PC-3 (cell line): Measurements from ENCODE around the gene DCDC1. TPM values are rescaled to one million over a fixed set of nuclear protein-coding genes. Genes with fewer than 3 reads are reported as not detected.

Experiments
- ATAC-seq: fragments of 200-7000 bp; cut with Tn5 transposase; 2 replicates; pipeline ENCODE4 v1.9.1; 2020; ENCODE audit warnings: mild to moderate bottlenecking, moderate library complexity
- BruUV-seq: library from RNA; stranded (reverse); fragments of 400-500 nt; replicated peaks from 2 replicates; lab custom pipeline; 2021; lab: Mats Ljungman, UMichigan
- CTCF ChIA-PET: fragments of 300-600 bp; sonication (Branson Sonifier 250); formaldehyde crosslinking; loops from one replicate; lab custom pipeline; 2022; ENCODE audit warnings: antibody characterized with exemption; lab: Charles Lee
- POLR2A ChIA-PET: fragments of 300-600 bp; sonication (Branson Sonifier 250); formaldehyde crosslinking; loops from one replicate; lab custom pipeline; 2022; ENCODE audit warnings: antibody characterized with exemption; ENCODE audit not compliant: unreplicated experiment; lab: Charles Lee
- DNase-seq: peaks from one replicate; pipeline ENCODE4 v3.0.0-alpha.2; 2015
- H2AFZ ChIP-seq: fragments of 300-600 bp; sonication (generic); 2 replicates; pipeline ENCODE4 v1.6.0; 2016; ENCODE audit warnings: antibody characterized with exemption, low read length
- H3F3A ChIP-seq: fragments of 300-600 bp; sonication (generic); one replicate; pipeline ENCODE4 v1.6.0; 2017; ENCODE audit warnings: antibody characterized with exemption, low read length, control low read depth, mild to moderate bottlenecking; ENCODE audit not compliant: unreplicated experiment
- H3K27ac ChIP-seq: fragments of 300-600 bp; sonication (generic); 2 replicates; pipeline ENCODE4 v1.5.1; 2016; ENCODE audit warnings: mild to moderate bottlenecking, low read length
- H3K27me3 ChIP-seq: fragments of 300-600 bp; sonication (generic); 2 replicates; pipeline ENCODE4 v1.6.1; 2016; ENCODE audit warnings: low read length, mixed read lengths
- H3K36me3 ChIP-seq: fragments of 300-600 bp; sonication (generic); 2 replicates; pipeline ENCODE4 v1.6.1; 2016; ENCODE audit warnings: low read depth, mixed run types, low read length, mixed read lengths
- H3K4me1 ChIP-seq: fragments of 300-600 bp; sonication (generic); 2 replicates; pipeline ENCODE4 v1.5.1; 2016; ENCODE audit warnings: low read length; ENCODE audit not compliant: insufficient read depth
- H3K4me2 ChIP-seq: fragments of 300-600 bp; sonication (generic); 2 replicates; pipeline ENCODE4 v1.6.0; 2016; ENCODE audit warnings: low read length
- H3K4me3 ChIP-seq: fragments of 300-600 bp; sonication (generic); 2 replicates; pipeline ENCODE4 v1.5.1; 2016; ENCODE audit warnings: mild to moderate bottlenecking, low read length, mixed read lengths
- H3K79me2 ChIP-seq: fragments of 300-600 bp; sonication (generic); 2 replicates; pipeline ENCODE4 v1.6.1; 2017; ENCODE audit warnings: low read length, mixed read lengths
- H3K9ac ChIP-seq: fragments of 300-600 bp; sonication (generic); 2 replicates; pipeline ENCODE4 v1.6.0; 2016; ENCODE audit warnings: mild to moderate bottlenecking, low read length
- H3K9me2 ChIP-seq: fragments of 300-600 bp; sonication (generic); replicated peaks from 2 replicates; pipeline ENCODE4 v1.6.1; 2016; ENCODE audit warnings: mixed run types, low read length, mixed read lengths
- H3K9me3 ChIP-seq: fragments of 300-600 bp; sonication (generic); 2 replicates; pipeline ENCODE4 v1.6.1; 2016; ENCODE audit warnings: low read length, mixed read lengths
- H4K20me1 ChIP-seq: fragments of 300-600 bp; sonication (generic); 2 replicates; pipeline ENCODE4 v1.6.1; 2016; ENCODE audit warnings: low read length, mixed read lengths
- EZH2 ChIP-seq: fragments of 300-600 bp; sonication (generic); IDR thresholded peaks from one replicate; pipeline ENCODE4 v1.6.1; 2017; ENCODE audit warnings: antibody characterized with exemption, mild to moderate bottlenecking, low read length; ENCODE audit not compliant: unreplicated experiment
- EZH2phosphoT487 ChIP-seq: fragments of 300-600 bp; sonication (generic); IDR thresholded peaks from 2 replicates; pipeline ENCODE4 v1.6.1; 2018; ENCODE audit warnings: mild to moderate bottlenecking, antibody characterized with exemption, low read length, borderline replicate concordance
- intact Hi-C: fragments of 100-400 bp; cut with micrococcal nuclease; formaldehyde crosslinking; loops from 2 replicates; pipeline ENCODE4 v1.9.0; 2023
- total RNA-seq: library from RNA; depleted of rRNA; stranded (reverse); fragments of >200 nt; gene quantifications from 2 replicates; pipeline ENCODE4 v1.2.3, GENCODE V29; 2014
- TF ChIP-seq, protein P1 (sequence below): fragments of 300-600 bp; sonication (generic); conservative IDR thresholded peaks from 2 replicates; pipeline ENCODE4 v1.5.1; 2017; ENCODE audit warnings: antibody characterized with exemption, low read depth, mild to moderate bottlenecking, low read length

Gene DCDC1
- total RNA-seq, 1 experiment from 2014 or later = not detected

DNA sequence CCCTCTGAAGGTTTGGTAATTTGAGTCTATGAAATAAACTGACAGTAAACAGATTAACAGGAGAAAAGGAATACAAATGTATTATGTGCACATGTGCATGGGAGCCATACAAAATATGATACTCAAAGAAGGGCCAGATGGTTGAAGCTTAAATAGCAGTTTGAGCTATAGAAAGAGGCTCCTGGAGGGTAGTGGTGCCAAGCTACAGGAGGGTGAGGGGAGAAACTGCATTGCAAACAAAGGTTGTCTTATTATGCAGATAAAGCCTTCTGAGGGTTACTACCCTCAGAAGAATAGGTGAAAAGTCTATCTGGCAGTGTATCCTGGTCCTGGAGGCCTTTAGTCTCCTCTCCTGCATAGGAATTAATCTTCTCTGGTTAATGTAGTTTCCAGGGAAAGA, 516.1 kb downstream of the DCDC1 start:
- H3K9ac ChIP-seq = no peak overlapping the region
- H3K27ac ChIP-seq = no peak overlapping the region
- BruUV-seq = no TSS peak
- no peaks in the 10 kb centered on the region for H4K20me1 ChIP-seq
- H2AFZ ChIP-seq = no peak overlapping the region
- intact Hi-C loops = no loop called here
- no peaks in the 10 kb centered on the region for H3K9me3 ChIP-seq
- no peaks in the 10 kb centered on the region for H3K27me3 ChIP-seq
- POLR2A ChIA-PET = no interaction called here
- H3K9me2 ChIP-seq = no peaks in the 10 kb centered on the region
- ATAC-seq (no peak), DNase-seq (no peak)
- CTCF ChIA-PET = no interaction called here
- TF ChIP-seq, protein P1, sequence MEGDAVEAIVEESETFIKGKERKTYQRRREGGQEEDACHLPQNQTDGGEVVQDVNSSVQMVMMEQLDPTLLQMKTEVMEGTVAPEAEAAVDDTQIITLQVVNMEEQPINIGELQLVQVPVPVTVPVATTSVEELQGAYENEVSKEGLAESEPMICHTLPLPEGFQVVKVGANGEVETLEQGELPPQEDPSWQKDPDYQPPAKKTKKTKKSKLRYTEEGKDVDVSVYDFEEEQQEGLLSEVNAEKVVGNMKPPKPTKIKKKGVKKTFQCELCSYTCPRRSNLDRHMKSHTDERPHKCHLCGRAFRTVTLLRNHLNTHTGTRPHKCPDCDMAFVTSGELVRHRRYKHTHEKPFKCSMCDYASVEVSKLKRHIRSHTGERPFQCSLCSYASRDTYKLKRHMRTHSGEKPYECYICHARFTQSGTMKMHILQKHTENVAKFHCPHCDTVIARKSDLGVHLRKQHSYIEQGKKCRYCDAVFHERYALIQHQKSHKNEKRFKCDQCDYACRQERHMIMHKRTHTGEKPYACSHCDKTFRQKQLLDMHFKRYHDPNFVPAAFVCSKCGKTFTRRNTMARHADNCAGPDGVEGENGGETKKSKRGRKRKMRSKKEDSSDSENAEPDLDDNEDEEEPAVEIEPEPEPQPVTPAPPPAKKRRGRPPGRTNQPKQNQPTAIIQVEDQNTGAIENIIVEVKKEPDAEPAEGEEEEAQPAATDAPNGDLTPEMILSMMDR = no peak
- H3K4me3 ChIP-seq = no peak overlapping the region
- no peaks in the 10 kb centered on the region for H3F3A ChIP-seq
- no peaks in the 10 kb centered on the region for H3K4me1 ChIP-seq
- no peaks in the 10 kb centered on the region for H3K36me3 ChIP-seq
- H3K4me2 ChIP-seq = no peak overlapping the region
- H3K79me2 ChIP-seq = no peaks in the 10 kb centered on the region

DNA sequence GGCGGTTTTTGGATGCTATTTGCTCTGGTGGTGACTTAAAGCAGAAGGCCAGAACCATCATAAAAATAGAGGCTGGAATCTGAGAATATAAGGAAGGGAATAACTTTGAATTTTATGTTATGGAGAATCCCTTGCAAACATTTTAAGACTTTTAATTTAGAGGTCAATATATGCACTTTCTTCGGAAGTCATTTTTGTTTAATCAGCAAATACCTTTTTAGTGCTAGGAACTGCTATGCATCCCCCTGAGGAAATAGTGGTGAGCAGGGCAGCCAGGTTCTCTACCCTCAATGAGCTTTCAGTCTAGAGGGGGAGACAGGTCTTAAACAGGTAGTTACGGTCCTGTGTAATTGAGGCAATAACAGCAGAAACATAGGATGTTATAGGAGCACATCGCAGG, 516.9 kb downstream of the DCDC1 start:
- H4K20me1 ChIP-seq = no peaks in the 10 kb centered on the region

DNA sequence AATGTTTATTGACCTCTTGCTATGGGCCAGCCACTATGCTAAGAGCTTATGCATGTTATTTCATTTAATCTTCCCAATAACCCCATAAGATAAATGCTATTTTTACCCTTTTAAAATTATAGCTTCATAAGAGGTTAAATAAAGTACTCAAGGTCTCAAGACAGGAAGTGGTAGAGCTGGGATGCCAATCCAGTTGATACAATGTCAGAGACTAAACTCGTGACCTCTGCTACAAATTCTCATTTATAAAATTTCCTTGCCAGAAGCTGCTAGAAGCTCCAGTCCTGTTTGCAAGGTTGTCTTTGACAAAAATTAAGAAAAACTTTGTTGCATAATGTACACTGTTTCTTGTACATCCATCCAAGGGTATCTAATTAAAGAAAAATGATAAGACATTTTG, 517.4 kb downstream of the DCDC1 start:
- Histone ChIP-seq H3K9me2 (no peaks in the 10 kb centered on the region), H3F3A (no peaks in the 10 kb centered on the region), H4K20me1 (no peaks in the 10 kb centered on the region), H3K27me3 (no peaks in the 10 kb centered on the region), H2AFZ (no peak overlapping the region), H3K4me2 (no peak overlapping the region), H3K4me1 (no peaks in the 10 kb centered on the region), H3K9me3 (no peaks in the 10 kb centered on the region), H3K4me3 (no peak overlapping the region), H3K27ac (no peak overlapping the region), H3K36me3 (no peaks in the 10 kb centered on the region), H3K9ac (no peak overlapping the region), H3K79me2 (no peaks in the 10 kb centered on the region)
- ChIA-PET CTCF (interaction anchor here (0.5 kb wide), 1 partner anchor 1155 kb away, joined by 3 read pairs; no protein-coding TSS in a partner anchor), POLR2A (no interaction called here)
- BruUV-seq = no TSS peak
- DNase-seq (no peak), ATAC-seq (no peak)
- TF ChIP-seq EZH2phosphoT487 (no peak), EZH2 (no peak)
- TF ChIP-seq, protein P1 = no peak
- intact Hi-C loops = no loop called here

More for the DNA sequence above, 516.9 kb downstream of the DCDC1 start:
- Histone ChIP-seq H2AFZ (no peak overlapping the region), H3K4me3 (no peak overlapping the region), H3K4me2 (no peak overlapping the region), H3K79me2 (no peaks in the 10 kb centered on the region), H3K9ac (no peak overlapping the region), H3K9me2 (no peaks in the 10 kb centered on the region), H3K27ac (no peak overlapping the region), H3K27me3 (no peaks in the 10 kb centered on the region), H3K4me1 (no peaks in the 10 kb centered on the region), H3K9me3 (no peaks in the 10 kb centered on the region), H3F3A (no peaks in the 10 kb centered on the region), H3K36me3 (no peaks in the 10 kb centered on the region)
- no peak for DNase-seq
- BruUV-seq = no TSS peak
- ChIA-PET POLR2A (no interaction called here), CTCF (interaction anchor here (0.5 kb wide), 1 partner anchor 1154 kb away, joined by 3 read pairs; no protein-coding TSS in a partner anchor)
- no peak for TF ChIP-seq EZH2phosphoT487
- no peak for TF ChIP-seq EZH2
- TF ChIP-seq, protein P1 = no peak
- no peak for ATAC-seq
- intact Hi-C loops = no loop called here
